Renal cortical epithelial cell (primary cell): ENCODE results near the gene MAST4. TPM values are rescaled to one million over a fixed set of nuclear protein-coding genes. Genes with fewer than 3 reads are reported as not detected.
"Not testable (repeated sequence)": the region's sequence is repeated elsewhere in the genome, so short reads cannot be mapped to it uniquely, and the experiment has no call there.

Source experiments
- DNase-seq: peaks from one replicate; pipeline ENCODE4 v3.0.0-alpha.2; 2011; ENCODE audit warnings: low read depth
- total RNA-seq: library from RNA; depleted of rRNA; stranded (reverse); fragments of >200 nt; gene quantifications from 2 replicates; pipeline ENCODE4 v1.2.3, GENCODE V29; 2014

Gene MAST4
- total RNA-seq, 1 donor from 2014 or later = 8.7 TPM

- no peak for DNase-seq
Measured at GRCh38 chr5:66742896-66743247, 146.7 kb downstream of the MAST4 start.

- DNase-seq = no peak
Measured at GRCh38 chr5:66743344-66743743, 147.2 kb downstream of the MAST4 start.

- peak; percentile 35 for DNase-seq
Measured at GRCh38 chr5:66744040-66744439, 147.8 kb downstream of the MAST4 start.

- DNase-seq = no peak
Measured at GRCh38 chr5:66745297-66745696, 149.1 kb downstream of the MAST4 start.

GRCh38 chr5:66747607-66748006, 151.4 kb downstream of the MAST4 start:
- DNase-seq = no peak

- DNase-seq = not testable (repeated sequence)
Measured at GRCh38 chr5:66752668-66753067, 156.5 kb downstream of the MAST4 start.

- DNase-seq = peak; percentile 75
Measured at GRCh38 chr5:66757219-66757833, 161.1 kb downstream of the MAST4 start.

- DNase-seq = no peak
Measured at GRCh38 chr5:66757834-66758371, 161.7 kb downstream of the MAST4 start.

- DNase-seq = no peak
Measured at GRCh38 chr5:66769030-66769733, 173.0 kb downstream of the MAST4 start.

GRCh38 chr5:66769839-66770617, 173.8 kb downstream of the MAST4 start:
- DNase-seq = no peak

GRCh38 chr5:66777868-66778267, 181.7 kb downstream of the MAST4 start:
- DNase-seq = no peak

GRCh38 chr5:66779528-66779927, 183.3 kb downstream of the MAST4 start:
- DNase-seq = no peak

GRCh38 chr5:66788556-66788955, 192.4 kb downstream of the MAST4 start:
- DNase-seq = no peak

- no peak for DNase-seq
Measured at GRCh38 chr5:66789434-66789833, 193.2 kb downstream of the MAST4 start.

GRCh38 chr5:66793049-66793448, 196.9 kb downstream of the MAST4 start:
- DNase-seq = no peak

- DNase-seq = no peak
Measured at GRCh38 chr5:66795682-66796081, 199.5 kb downstream of the MAST4 start.

- peak; percentile 21 for DNase-seq
Measured at GRCh38 chr5:66796305-66797292, 200.4 kb downstream of the MAST4 start.

GRCh38 chr5:66802941-66803340, 206.7 kb downstream of the MAST4 start:
- no peak for DNase-seq

- DNase-seq = peak; percentile 33
Measured at GRCh38 chr5:66805514-66806430, 209.6 kb downstream of the MAST4 start.

- DNase-seq = peak; percentile 74
Measured at GRCh38 chr5:66807743-66808142, 211.6 kb downstream of the MAST4 start.
